ENCODE results near the gene NUDCD3.

NUDCD3 gene

GRCh38 chr7:44347546-44348114, 142.8 kb downstream of the NUDCD3 start:
- DNase-seq = no peak

DNA sequence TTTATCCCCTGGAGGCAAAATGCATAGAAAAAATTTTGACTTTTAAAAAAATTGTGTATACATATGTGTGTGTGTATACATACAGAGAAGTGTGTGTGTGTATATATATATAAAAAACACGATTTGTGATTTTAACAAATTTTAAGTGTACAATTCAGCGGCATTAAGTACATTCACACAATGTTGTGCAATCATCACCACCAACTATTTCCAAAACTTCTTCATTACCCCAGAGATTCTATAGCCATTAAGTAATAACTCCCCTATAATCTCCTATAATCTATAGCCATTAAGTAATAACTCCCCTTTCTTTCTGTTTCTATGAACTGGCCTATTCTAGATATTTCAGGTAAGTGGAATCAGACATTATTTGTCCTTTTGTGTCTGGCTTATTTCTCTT, 144.4 kb downstream of the NUDCD3 start:
- DNase-seq = no peak

DNA sequence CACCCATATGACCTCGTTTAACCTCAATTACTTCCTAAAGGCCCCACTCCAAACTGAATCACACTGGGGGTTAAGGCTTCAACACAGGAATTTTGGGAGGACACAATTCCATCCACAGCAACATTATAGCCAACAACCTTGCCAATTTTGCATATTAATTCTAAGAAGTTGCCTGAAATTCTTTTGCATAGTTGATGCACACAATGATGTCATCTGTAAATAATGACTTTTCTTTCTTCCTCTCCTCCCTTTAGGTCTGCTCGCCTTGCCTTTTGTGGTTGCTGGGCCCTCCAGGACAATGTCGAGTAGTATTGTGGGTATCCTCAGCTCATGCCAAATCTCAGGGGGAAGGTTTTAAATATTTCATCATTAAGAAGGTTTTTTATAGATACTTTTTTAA, 149.1 kb downstream of the NUDCD3 start:
- DNase-seq = no peak

DNA sequence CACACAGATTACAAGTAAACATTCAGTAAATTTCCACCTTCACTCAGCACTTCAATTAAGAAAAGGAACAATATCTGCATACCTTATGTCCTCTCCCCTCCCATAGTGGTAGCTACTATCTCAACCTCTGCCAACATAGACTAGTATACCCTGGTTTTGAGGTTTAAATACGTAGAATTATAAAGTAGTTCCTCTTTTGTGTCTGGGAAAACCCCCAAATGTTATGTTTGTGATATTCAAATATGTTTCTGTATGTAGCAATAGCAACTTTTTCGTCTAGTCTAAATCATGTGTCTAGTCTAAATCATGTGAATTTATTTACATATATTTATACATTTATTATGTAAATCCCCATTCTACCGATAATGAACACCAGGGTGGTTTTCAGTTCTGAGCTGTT, 151.9 kb downstream of the NUDCD3 start:
- DNase-seq = no peak

DNA sequence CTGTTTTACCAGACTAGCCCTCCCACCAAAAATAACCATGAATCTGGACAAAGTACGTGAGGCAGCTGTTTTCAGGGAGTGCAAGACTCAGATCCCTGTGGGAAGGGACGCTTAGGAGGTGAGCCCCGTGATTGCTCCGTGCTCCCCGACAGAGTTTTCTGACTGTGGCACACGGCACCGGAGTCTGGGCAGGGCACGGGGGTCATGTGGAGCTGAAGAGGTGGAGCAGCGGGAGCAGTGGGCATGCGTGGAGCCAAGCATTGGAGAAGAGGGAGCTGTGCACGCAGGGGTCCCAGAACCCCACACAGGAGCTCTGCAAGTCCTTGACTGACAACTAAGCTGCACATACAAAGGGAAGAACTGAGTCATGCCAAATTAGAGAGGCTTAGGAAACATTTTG, 154.0 kb downstream of the NUDCD3 start:
- DNase-seq = no peak

DNA sequence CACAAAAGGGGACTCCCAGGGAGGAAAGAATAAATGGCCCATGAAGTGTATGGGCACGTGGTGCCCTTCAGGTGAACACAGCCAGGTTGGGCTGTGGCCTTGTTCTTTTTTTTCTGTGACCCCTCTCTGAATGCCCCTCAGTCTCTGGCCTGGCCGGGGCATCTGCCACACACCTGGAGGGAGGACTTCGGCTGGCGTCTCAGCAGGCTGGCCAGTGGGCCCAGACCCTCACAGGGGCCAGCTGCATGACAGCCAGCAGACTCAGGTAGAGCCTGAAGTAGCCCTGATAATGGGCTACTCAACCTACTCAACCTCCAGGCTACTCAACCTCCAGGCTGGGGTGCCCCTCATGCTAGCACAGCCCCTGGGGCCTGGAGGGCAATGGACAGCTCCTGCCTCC, 155.3 kb downstream of the NUDCD3 start:
- DNase-seq = no peak

DNA sequence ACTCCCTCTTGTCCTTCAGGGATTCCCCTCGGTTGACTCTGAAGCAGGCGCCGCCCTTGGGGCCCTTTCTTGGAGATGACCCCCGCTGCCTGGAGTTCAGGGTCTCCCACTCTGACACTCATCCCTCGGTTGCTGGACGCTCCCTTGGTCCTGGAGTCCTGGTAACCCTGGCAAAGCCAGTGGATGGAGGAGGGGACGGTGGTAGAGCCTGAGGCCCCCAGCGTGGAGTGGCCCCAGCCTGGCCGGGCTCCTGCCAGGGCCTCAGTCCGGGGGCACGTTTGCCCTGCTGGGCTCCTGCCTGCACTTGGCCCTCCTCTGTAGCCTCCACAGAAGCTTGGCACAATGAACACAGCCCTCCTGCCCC, 155.7 kb downstream of the NUDCD3 start:
- no peak for DNase-seq

- DNase-seq = no peak
Observed at GRCh38 chr7:44333911-44334733, 156.3 kb downstream of the NUDCD3 start.

GRCh38 chr7:44331682-44332081, 158.8 kb downstream of the NUDCD3 start:
- DNase-seq = no peak

GRCh38 chr7:44330331-44330730, 160.1 kb downstream of the NUDCD3 start:
- no peak for DNase-seq

DNA sequence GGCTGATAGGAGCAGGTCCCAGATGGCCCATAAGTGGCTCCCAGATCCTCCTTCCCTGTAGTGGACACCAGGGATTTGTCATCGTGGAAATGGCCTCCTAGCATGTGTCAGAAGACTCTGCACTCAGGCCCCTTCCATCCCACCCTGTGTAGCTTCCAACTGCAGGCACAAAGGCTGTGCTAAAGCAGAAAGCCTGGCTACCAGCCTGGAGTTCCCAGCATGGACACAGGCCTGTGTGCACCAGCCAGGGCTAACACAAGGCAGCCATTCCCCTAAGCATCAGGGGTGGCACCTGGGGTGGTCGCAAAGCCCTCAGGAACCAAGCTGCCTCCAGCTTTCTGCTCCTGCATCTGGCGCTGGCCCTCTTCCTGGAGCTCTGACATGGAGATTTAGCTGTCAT, 160.6 kb downstream of the NUDCD3 start:
- DNase-seq = no peak

Data from DMS53 (cell line).